ENCODE measurements around the gene PRF1.

GRCh38 chr10:70649526-70649925 is 47.0 kb upstream of the PRF1 start:
- TF ChIP-seq CTCF (IDR thresholded peaks at IDR 0.05 in 2 of 3, conservative IDR thresholded peaks at IDR 0.05 in 1 of 3; ENCODE audit: borderline replicate concordance in 1 of 3, insufficient read depth in 1 of 3, low read depth in 2 of 3, low read length in 2 of 3): no peak
- no peak for TF ChIP-seq POLR2AphosphoS5 (IDR thresholded peaks at IDR 0.05; ENCODE audit: low read depth, low read length)
- TF ChIP-seq SIN3A (IDR thresholded peaks at IDR 0.05; ENCODE audit: low read depth): no peak
- peak; percentile 76 for TF ChIP-seq JUND (IDR thresholded peaks at IDR 0.05)
- TF ChIP-seq EZH2 (IDR thresholded peaks at IDR 0.05): no peak
- TF ChIP-seq POLR2A (IDR thresholded peaks at IDR 0.05; ENCODE audit: borderline replicate concordance, extremely low read depth, insufficient read depth, insufficient read length): no peak
- no peak for TF ChIP-seq EGR1 (IDR thresholded peaks at IDR 0.05; ENCODE audit: low read depth)
